Measurements from ENCODE around the gene PITPNC1. TPM values are rescaled to one million over a fixed set of nuclear protein-coding genes. Genes with fewer than 3 reads are reported as not detected.

Gene PITPNC1
- total RNA-seq, 1 donor from 2014 or later: 13.0 TPM

DNA sequence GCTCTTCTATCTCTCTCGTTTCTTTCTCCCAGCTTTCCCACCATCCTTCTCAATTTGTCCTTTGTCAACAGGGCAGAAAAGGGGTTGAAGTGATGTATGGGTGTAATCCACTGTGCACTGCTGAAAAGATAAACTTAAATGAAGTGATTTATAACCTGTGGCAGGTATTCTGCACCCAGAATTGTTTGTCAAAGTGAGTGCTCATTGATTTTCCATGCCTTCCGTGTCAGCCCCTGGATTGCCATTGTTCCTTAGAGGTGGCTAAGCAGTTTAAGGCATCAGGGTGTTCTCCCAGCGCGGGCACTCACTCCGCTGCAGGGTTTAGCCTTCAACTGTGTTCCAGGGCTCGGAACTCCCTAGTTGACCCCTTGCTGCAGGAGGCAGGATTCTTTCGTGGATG, 82.9 kb downstream of the PITPNC1 start:
- DNase-seq (ENCODE audit: low read depth): no peak
- Histone ChIP-seq H3K36me3 (ENCODE audit: control insufficient read depth, insufficient read depth, low read length) (no peaks in the 10 kb centered on the region), H3K27me3 (ENCODE audit: control insufficient read depth, insufficient read depth, low read length) (no peaks in the 10 kb centered on the region), H3K4me3 (ENCODE audit: low read depth, low read length) (no peak overlapping the region)
- TF ChIP-seq, protein P1, sequence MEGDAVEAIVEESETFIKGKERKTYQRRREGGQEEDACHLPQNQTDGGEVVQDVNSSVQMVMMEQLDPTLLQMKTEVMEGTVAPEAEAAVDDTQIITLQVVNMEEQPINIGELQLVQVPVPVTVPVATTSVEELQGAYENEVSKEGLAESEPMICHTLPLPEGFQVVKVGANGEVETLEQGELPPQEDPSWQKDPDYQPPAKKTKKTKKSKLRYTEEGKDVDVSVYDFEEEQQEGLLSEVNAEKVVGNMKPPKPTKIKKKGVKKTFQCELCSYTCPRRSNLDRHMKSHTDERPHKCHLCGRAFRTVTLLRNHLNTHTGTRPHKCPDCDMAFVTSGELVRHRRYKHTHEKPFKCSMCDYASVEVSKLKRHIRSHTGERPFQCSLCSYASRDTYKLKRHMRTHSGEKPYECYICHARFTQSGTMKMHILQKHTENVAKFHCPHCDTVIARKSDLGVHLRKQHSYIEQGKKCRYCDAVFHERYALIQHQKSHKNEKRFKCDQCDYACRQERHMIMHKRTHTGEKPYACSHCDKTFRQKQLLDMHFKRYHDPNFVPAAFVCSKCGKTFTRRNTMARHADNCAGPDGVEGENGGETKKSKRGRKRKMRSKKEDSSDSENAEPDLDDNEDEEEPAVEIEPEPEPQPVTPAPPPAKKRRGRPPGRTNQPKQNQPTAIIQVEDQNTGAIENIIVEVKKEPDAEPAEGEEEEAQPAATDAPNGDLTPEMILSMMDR (IDR thresholded peaks at IDR 0.05; ENCODE audit: insufficient read depth, low read length, poor library complexity, severe bottlenecking): no peak

DNA sequence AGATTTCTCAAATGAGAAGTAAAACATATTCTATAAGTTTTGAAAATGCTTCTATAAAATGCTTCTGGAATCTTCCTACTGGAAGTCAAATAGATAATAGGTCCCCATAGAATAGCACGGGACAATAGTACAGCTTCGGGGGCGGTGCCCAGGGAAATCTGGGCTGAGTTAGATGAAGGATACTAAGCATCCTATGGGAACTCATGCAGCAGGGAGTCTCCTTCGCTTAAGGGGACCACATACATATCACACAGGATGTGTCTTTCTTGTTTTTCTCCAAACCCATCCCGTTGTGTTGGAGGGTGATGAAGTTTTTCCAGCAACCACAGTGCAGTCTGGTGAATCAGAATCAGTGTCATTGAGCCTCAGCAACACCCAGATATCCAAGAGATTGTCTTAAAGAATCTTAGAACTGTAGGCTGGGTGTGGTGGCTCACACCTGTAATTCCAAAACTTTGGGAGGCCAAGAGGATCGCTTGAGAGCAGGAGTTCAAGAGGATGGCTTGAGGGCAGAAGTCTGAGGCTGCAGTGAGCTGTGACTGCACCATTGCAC, 84.2 kb downstream of the PITPNC1 start:
- H3K27me3 ChIP-seq (ENCODE audit: control insufficient read depth, insufficient read depth, low read length): no peaks in the 10 kb centered on the region
- TF ChIP-seq, protein P1 (IDR thresholded peaks at IDR 0.05; ENCODE audit: insufficient read depth, low read length, poor library complexity, severe bottlenecking): no peak
- no peaks in the 10 kb centered on the region for H3K36me3 ChIP-seq (ENCODE audit: control insufficient read depth, insufficient read depth, low read length)
- H3K4me3 ChIP-seq (ENCODE audit: low read depth, low read length): no peak overlapping the region
- DNase-seq (ENCODE audit: low read depth): no peak

DNA sequence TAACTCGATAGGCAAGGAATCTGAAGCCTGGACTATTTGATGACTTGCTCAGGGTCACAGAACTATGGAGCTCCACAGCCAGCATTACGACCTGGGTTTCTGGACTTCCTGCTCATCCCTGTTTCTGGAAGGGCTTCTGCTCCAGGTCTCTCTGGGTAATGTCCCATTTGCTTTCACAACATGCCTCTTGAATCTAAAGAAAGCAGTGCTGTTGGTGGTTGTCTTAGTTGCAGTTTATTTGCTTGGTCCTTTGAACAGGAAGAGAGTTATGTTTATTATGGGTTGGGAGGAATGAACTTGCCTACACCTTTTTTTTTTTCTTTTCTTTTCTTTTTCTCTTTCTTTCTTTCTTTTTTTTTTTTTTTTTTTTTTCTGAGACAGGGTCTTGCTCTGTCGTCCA, 84.8 kb downstream of the PITPNC1 start:
- TF ChIP-seq, protein P1 (IDR thresholded peaks at IDR 0.05; ENCODE audit: insufficient read depth, low read length, poor library complexity, severe bottlenecking): no peak
- H3K4me3 ChIP-seq (ENCODE audit: low read depth, low read length): no peak overlapping the region
- no peak for DNase-seq (ENCODE audit: low read depth)

DNA sequence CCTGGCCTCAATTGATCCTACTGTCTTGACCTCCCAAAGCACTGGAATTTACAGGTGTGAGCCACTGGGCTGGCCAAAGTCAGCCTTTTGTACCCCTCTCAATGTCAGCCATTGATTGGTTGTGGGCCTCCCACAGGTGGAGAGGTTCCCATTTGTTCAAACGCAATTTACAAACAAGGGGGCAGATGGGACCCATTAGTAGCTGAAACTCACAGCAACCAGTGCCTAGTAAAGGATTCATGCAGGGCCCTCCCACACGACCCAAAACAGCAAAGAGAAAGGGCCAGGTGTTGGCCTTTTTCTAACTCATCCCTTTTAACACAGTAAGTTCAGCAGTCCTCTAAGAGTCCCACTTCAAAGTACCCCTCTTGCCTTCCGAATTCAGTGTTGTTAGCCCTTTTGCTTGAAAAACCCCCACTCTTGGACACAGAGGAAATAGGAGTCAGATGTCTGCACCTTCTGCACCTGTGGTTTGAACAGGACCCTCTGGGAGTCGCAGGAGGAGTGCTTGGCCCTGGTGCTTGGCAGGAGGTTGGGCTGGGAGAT, 89.2 kb downstream of the PITPNC1 start:
- TF ChIP-seq, protein P1 (IDR thresholded peaks at IDR 0.05; ENCODE audit: insufficient read depth, low read length, poor library complexity, severe bottlenecking): no peak
- Histone ChIP-seq H3K27me3 (ENCODE audit: control insufficient read depth, insufficient read depth, low read length) (no peaks in the 10 kb centered on the region), H3K4me3 (ENCODE audit: low read depth, low read length) (no peak overlapping the region), H3K36me3 (ENCODE audit: control insufficient read depth, insufficient read depth, low read length) (no peaks in the 10 kb centered on the region)
- no peak for DNase-seq (ENCODE audit: low read depth)

More for the DNA sequence above, 84.8 kb downstream of the PITPNC1 start:
- no peaks in the 10 kb centered on the region for H3K36me3 ChIP-seq (ENCODE audit: control insufficient read depth, insufficient read depth, low read length)
- no peaks in the 10 kb centered on the region for H3K27me3 ChIP-seq (ENCODE audit: control insufficient read depth, insufficient read depth, low read length)

DNA sequence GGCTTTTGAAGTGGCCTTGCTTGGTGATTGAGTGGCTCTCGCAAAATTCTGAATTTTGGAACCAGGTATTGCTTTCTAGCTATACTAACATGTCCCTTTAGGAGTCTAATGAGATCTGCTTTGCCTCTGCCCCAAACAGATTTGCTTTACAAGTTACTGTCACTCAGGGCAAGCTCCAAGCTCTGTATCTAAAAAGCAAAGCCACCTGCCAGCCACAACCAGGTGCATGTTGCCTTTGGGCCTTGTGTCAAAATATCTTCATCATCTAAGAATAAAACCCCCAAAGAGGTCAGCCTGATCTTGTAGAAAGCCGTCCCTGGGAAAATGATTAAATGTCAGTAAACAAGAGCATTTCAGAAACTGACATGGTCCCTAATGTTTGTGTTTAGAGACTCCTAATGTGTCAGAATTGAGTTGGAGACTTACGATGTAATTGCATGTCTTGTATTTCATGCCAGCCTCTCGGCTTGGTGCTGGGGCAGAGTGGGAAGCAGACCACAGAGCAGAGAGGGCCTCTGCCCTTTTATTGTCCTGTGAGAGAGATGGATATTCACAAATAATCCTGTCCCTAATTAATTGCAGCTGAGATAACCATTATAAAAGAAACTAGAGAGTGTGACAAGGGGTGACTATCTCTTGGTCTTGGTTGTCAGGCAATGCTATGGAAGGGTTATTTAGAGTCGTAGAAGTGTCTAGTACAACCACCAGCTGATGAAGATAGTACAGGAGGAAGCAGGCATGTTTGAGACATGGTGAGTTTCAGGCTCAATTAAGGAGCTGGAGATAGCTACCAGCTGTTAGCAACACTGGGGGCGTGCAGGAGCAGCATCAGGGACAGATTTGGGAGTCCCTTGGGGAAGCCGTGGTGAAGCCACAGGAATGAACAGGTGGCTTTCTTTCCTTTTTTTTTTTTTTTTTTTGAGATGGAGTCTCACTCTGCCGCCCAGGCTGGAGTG, 90.7 kb downstream of the PITPNC1 start:
- H3K27me3 ChIP-seq (ENCODE audit: control insufficient read depth, insufficient read depth, low read length): no peaks in the 10 kb centered on the region
- TF ChIP-seq, protein P1 (IDR thresholded peaks at IDR 0.05; ENCODE audit: insufficient read depth, low read length, poor library complexity, severe bottlenecking): no peak
- DNase-seq (ENCODE audit: low read depth): no peak
- no peak overlapping the region for H3K4me3 ChIP-seq (ENCODE audit: low read depth, low read length)
- H3K36me3 ChIP-seq (ENCODE audit: control insufficient read depth, insufficient read depth, low read length): no peaks in the 10 kb centered on the region

Measured in kidney epithelial cell (primary cell).